MCF 10A (cell line): ENCODE measurements around the gene TRIM71. TPM values are rescaled to one million over a fixed set of nuclear protein-coding genes. Genes with fewer than 3 reads are reported as not detected.

Source experiments
- Bru-seq: library from RNA; stranded (reverse); fragments of 400-500 nt; gene quantifications from one replicate; lab custom pipeline; 2021; lab: Mats Ljungman, UMichigan
- BruChase-seq, 2 experiments: library from RNA; stranded (reverse); fragments of 400-500 nt; gene quantifications; one replicate each; lab custom pipeline; 2021; lab: Mats Ljungman, UMichigan
- BruUV-seq: library from RNA; stranded (reverse); fragments of 400-500 nt; replicated peaks from 2 replicates; lab custom pipeline; 2021; lab: Mats Ljungman, UMichigan
- CTCF ChIA-PET: fragments of 300-600 bp; sonication (Branson Sonifier 250); formaldehyde crosslinking; extraction: SDS; loops from one replicate; lab custom pipeline; 2021; ENCODE audit warnings: antibody characterized with exemption, inconsistent platforms; lab: Yijun Ruan, JAX
- POLR2A ChIA-PET: fragments of 300-600, 350-650 bp; sonication (Branson Sonifier 250); formaldehyde crosslinking; extraction: SDS; loops from one replicate; lab custom pipeline; 2020; ENCODE audit warnings: antibody characterized with exemption, inconsistent platforms; lab: Yijun Ruan, JAX
- DNase-seq: peaks from one replicate; pipeline ENCODE4 v3.0.0-alpha.2; 2018; ENCODE audit not compliant: unreplicated experiment
- H3K27ac Mint-ChIP-seq: one replicate; pipeline ENCODE4 v1.8.0; 2022; ENCODE audit warnings: mild to moderate bottlenecking, low read depth, mixed read lengths; ENCODE audit not compliant: unreplicated experiment
- H3K27me3 Mint-ChIP-seq: one replicate; pipeline ENCODE4 v1.8.0; 2022; ENCODE audit warnings: mixed read lengths; ENCODE audit not compliant: insufficient read depth, unreplicated experiment
- H3K36me3 Mint-ChIP-seq: one replicate; pipeline ENCODE4 v1.8.0; 2022; ENCODE audit warnings: mild to moderate bottlenecking, moderate library complexity, mixed read lengths; ENCODE audit not compliant: insufficient read depth, unreplicated experiment
- H3K4me1 Mint-ChIP-seq: one replicate; pipeline ENCODE4 v1.8.0; 2022; ENCODE audit warnings: mixed read lengths; ENCODE audit not compliant: insufficient read depth, unreplicated experiment
- H3K4me3 Mint-ChIP-seq: one replicate; pipeline ENCODE4 v1.8.0; 2022; ENCODE audit warnings: mild to moderate bottlenecking, moderate library complexity, mixed read lengths; ENCODE audit not compliant: unreplicated experiment
- H3K9me3 Mint-ChIP-seq: one replicate; pipeline ENCODE4 v1.8.0; 2022; ENCODE audit warnings: mixed read lengths; ENCODE audit not compliant: unreplicated experiment
- CTCF ChIP-seq: fragments of 200-600 bp; IDR thresholded peaks from one replicate; pipeline ENCODE4 v1.8.0; 2022; ENCODE audit warnings: antibody characterized with exemption, mild to moderate bottlenecking; ENCODE audit not compliant: unreplicated experiment
- intact Hi-C: fragments of 100-400 bp; cut with micrococcal nuclease; formaldehyde crosslinking; loops from 2 replicates; pipeline ENCODE4 v1.14.1; 2022
- long read RNA-seq: library from polyadenylated mRNA; stranded (forward); transcript quantifications from one replicate; pipeline ENCODE4 v2.0.0, GENCODE V29; 2022
- total RNA-seq: library from RNA; stranded (reverse); gene quantifications from 2 replicates; pipeline ENCODE4 v1.2.3, GENCODE V29; 2022

Gene TRIM71
- 0.05 TPM in 2 replicates for total RNA-seq
- percentile 10 among the genes with signal in this experiment for Bru-seq, nascent RNA
- percentile 22 among the genes with signal in this experiment for BruChase-seq, experiment 1, labeled RNA remaining after a 6-hour chase
- percentile 17 among the genes with signal in this experiment for BruChase-seq, experiment 2, labeled RNA remaining after a 2-hour chase
- long read RNA-seq, result 0 reads

DNA sequence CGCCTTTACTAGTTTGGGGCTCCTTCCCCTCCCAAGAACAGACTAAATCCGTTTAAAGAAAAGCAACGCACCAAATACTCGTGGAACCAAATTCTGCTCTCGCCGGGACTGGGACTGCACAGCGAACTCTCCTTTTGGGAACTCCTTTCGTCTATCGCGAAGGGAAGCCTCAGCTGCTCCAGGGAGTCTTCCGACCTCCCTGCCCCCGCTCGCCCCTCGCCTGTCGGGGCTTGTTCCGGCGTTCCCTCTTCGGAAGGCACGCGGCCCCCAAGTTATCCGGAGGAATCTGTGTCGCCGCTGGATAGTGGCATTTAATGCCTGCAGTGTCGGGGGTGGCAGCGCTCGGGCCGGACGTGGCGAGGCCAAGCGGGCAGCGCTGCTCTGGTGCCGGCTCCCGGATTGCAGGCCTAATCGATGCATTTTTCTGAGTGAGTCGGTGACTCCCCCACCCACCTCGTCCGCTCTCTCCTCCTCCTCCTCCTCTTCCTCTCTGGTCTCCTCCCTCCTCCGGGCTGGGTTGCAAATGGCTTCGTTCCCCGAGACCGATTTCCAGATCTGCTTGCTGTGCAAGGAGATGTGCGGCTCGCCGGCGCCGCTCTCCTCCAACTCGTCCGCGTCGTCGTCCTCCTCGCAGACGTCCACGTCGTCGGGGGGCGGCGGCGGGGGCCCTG is at the start of gene TRIM71:
TSS of gene TRIM71 (plus strand) at position 440 of the 671 bp plus-strand sequence. CDS start at position 524, 84 bp downstream.
- H3K4me1 Mint-ChIP-seq, result no peaks in the 10 kb centered on the region
- DNase-seq, result no peak
- intact Hi-C loops, result no loop called here
- no peaks in the 10 kb centered on the region for H3K9me3 Mint-ChIP-seq
- ChIA-PET POLR2A (no interaction called here), CTCF (no interaction called here)
- no TSS peak for BruUV-seq
- H3K27me3 Mint-ChIP-seq, result peaks cover 11% of the 10 kb centered on the region
- H3K36me3 Mint-ChIP-seq, result no peaks in the 10 kb centered on the region
- TF ChIP-seq CTCF, result no peak
- H3K4me3 Mint-ChIP-seq, result no peak within 1 kb of the TSS
- no peak within 1 kb of the TSS for H3K27ac Mint-ChIP-seq

GRCh38 chr3:32778389-32778788 is 39.4 kb upstream of the TRIM71 start:
- ChIA-PET CTCF (no interaction called here), POLR2A (no interaction called here)
- no peaks in the 10 kb centered on the region for H3K27me3 Mint-ChIP-seq
- H3K36me3 Mint-ChIP-seq, result peaks cover 25% of the 10 kb centered on the region
- TF ChIP-seq CTCF, result no peak
- BruUV-seq, result no TSS peak
- intact Hi-C loops, result no loop called here
- H3K27ac Mint-ChIP-seq, result no peak overlapping the region
- no peaks in the 10 kb centered on the region for H3K9me3 Mint-ChIP-seq
- no peak for DNase-seq
- no peak overlapping the region for H3K4me3 Mint-ChIP-seq
- peaks cover 9% of the 10 kb centered on the region for H3K4me1 Mint-ChIP-seq

- Mint-ChIP-seq H3K4me1 (peaks cover 9% of the 10 kb centered on the region), H3K27ac (no peak overlapping the region)
These were observed 37.6 kb upstream of the TRIM71 start for GRCh38 chr3:32780071-32780734.

More at GRCh38 chr3:32780071-32780734, 37.6 kb upstream of the TRIM71 start:
- H3K36me3 Mint-ChIP-seq, result peaks cover 24% of the 10 kb centered on the region
- POLR2A ChIA-PET, result interaction anchor here (0.6 to 1.7 kb wide), 6 partner anchors 34 to 144 kb away, joined by 3 to 7 read pairs (median 3); no protein-coding TSS in a partner anchor
- no peak for DNase-seq
- no peak overlapping the region for H3K4me3 Mint-ChIP-seq
- no TSS peak for BruUV-seq
- no peaks in the 10 kb centered on the region for H3K27me3 Mint-ChIP-seq
- intact Hi-C loops, result loop anchor here (5.0 kb wide), 1 partner anchor 48 kb away; no protein-coding TSS in a partner anchor
- no peaks in the 10 kb centered on the region for H3K9me3 Mint-ChIP-seq
- CTCF ChIA-PET, result interaction anchor here (0.6 to 2.4 kb wide), 14 partner anchors 8 to 1007 kb away, joined by 3 to 18 read pairs (median 5); no protein-coding TSS in a partner anchor
- TF ChIP-seq CTCF, result no peak
